OCI-LY7 (cell line): ENCODE measurements around the gene ACBD7. TPM values are rescaled to one million over a fixed set of nuclear protein-coding genes. Genes with fewer than 3 reads are reported as not detected.

Experiments used
- BruUV-seq: library from RNA; stranded (reverse); fragments of 400-500 nt; replicated peaks from 2 replicates; lab custom pipeline; 2021; lab: Mats Ljungman, UMichigan
- CTCF ChIA-PET: fragments of 300-600 bp; sonication (Branson Sonifier 250); formaldehyde crosslinking; loops from one replicate; lab custom pipeline; 2022; ENCODE audit warnings: antibody characterized with exemption; ENCODE audit not compliant: unreplicated experiment; lab: Charles Lee
- POLR2A ChIA-PET: fragments of 300-600 bp; sonication (Branson Sonifier 250); formaldehyde crosslinking; loops from one replicate; lab custom pipeline; 2022; ENCODE audit warnings: antibody characterized with exemption; lab: Charles Lee
- DNase-seq: peaks from one replicate; pipeline ENCODE4 v3.0.0-alpha.2; 2015; ENCODE audit warnings: low spot score
- H2AFZ ChIP-seq: fragments of 200-600 bp; sonication (generic), shearing (Covaris generic); 2 replicates; pipeline ENCODE4 v1.6.1; 2014; ENCODE audit warnings: mild to moderate bottlenecking, antibody characterized with exemption, low read length, moderate library complexity
- H3K27ac ChIP-seq: fragments of 200-600 bp; sonication (generic); 2 replicates; pipeline ENCODE4 v1.5.1; 2014; ENCODE audit warnings: mixed run types, low read depth, mild to moderate bottlenecking, moderate library complexity, low read length, inconsistent platforms; ENCODE audit not compliant: poor library complexity, severe bottlenecking
- H3K36me3 ChIP-seq: fragments of 200-600 bp; sonication (generic); 2 replicates; pipeline ENCODE4 v1.6.1; 2014; ENCODE audit warnings: mild to moderate bottlenecking, antibody characterized with exemption, low read length, moderate library complexity, mixed read lengths; ENCODE audit not compliant: insufficient read depth
- H3K4me1 ChIP-seq: fragments of 200-600 bp; sonication (generic); 2 replicates; pipeline ENCODE4 v1.5.1; 2014; ENCODE audit warnings: mild to moderate bottlenecking, low read length; ENCODE audit not compliant: insufficient read depth, poor library complexity, severe bottlenecking
- H3K4me2 ChIP-seq: fragments of 200-600 bp; sonication (generic); 2 replicates; pipeline ENCODE4 v1.6.1; 2014; ENCODE audit warnings: mild to moderate bottlenecking, low read length
- H3K4me3 ChIP-seq: fragments of 200-600 bp; sonication (generic); 2 replicates; pipeline ENCODE4 v1.5.1; 2014; ENCODE audit warnings: mild to moderate bottlenecking, low read depth, low read length; ENCODE audit not compliant: poor library complexity, severe bottlenecking
- H3K79me2 ChIP-seq: fragments of 200-600 bp; sonication (generic); 2 replicates; pipeline ENCODE4 v1.6.1; 2016; ENCODE audit warnings: low read depth, mild to moderate bottlenecking, low read length, moderate library complexity, mixed read lengths; ENCODE audit not compliant: insufficient read depth
- H3K9me2 ChIP-seq: fragments of 200-600 bp; sonication (generic); 2 replicates; pipeline ENCODE4 v1.6.1; 2016; ENCODE audit warnings: mild to moderate bottlenecking, low read length, mixed read lengths; ENCODE audit not compliant: insufficient read depth
- H3K9me3 ChIP-seq: fragments of 200-600 bp; sonication (generic); 2 replicates; pipeline ENCODE4 v1.6.1; 2014; ENCODE audit warnings: mild to moderate bottlenecking, mixed run types, low read length, mixed read lengths
- H4K20me1 ChIP-seq: fragments of 200-600 bp; sonication (generic); 2 replicates; pipeline ENCODE4 v1.6.1; 2014; ENCODE audit warnings: mild to moderate bottlenecking, antibody characterized with exemption, low read length, moderate library complexity, mixed read lengths; ENCODE audit not compliant: insufficient read depth
- EZH2phosphoT487 ChIP-seq: fragments of 200-600 bp; sonication (generic); IDR thresholded peaks from 2 replicates; pipeline ENCODE4 v1.6.1; 2018; ENCODE audit warnings: low read depth, borderline replicate concordance, mild to moderate bottlenecking, mixed run types, antibody characterized with exemption, low read length, moderate library complexity, mixed read lengths
- intact Hi-C: fragments of 100-400 bp; cut with micrococcal nuclease; formaldehyde crosslinking; loops from one replicate; pipeline ENCODE4 v1.10.0; 2022; ENCODE audit not compliant: unreplicated experiment
- total RNA-seq, 2 experiments: library from RNA; depleted of rRNA in 1 of 2; stranded (reverse); fragments of >200 nt in 1 of 2; shearing (Covaris generic) in 1 of 2; gene quantifications; 2 replicates each; pipeline ENCODE4 v1.2.3, GENCODE V29; 2014 to 2022
- TF ChIP-seq, protein P1 (sequence below): fragments of 200-600 bp; sonication (generic); conservative IDR thresholded peaks from 2 replicates; pipeline ENCODE4 v1.5.1; 2014; ENCODE audit warnings: mild to moderate bottlenecking, antibody characterized with exemption, low read length, moderate library complexity, mixed read lengths

Gene ACBD7
- total RNA-seq, 2 experiments from 2014 or later: 15.0 to 26.9 TPM

DNA sequence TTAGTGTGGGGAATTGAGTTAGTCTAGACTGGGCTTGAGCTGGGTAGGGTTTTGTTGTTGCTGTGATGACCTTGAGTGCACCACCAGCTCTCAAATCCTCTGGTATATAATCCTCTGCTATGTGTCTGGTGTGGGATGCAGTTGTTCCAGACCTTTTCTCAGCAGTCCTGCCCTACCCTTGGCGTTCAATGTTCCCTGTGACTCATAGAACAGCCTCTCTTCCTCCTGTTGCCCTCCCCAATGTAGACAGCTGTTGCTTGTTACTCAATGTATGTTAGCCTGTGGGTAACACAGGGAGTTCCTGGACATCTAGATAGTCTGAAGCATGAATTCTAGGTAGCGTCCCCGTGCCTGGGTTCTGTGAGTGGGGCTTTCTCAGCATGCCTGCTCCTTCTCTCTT lies 19.8 kb downstream of the ACBD7 start:
- no TSS peak for BruUV-seq
- Histone ChIP-seq H2AFZ (no peak overlapping the region), H4K20me1 (no peaks in the 10 kb centered on the region), H3K79me2 (no peaks in the 10 kb centered on the region), H3K27ac (no peak overlapping the region), H3K9me3 (no peaks in the 10 kb centered on the region; the same call in 1 of the 2 replicates), H3K4me2 (no peak overlapping the region), H3K4me1 (no peaks in the 10 kb centered on the region), H3K9me2 (no peaks in the 10 kb centered on the region), H3K36me3 (no peaks in the 10 kb centered on the region), H3K4me3 (no peak overlapping the region)
- no peak for DNase-seq
- intact Hi-C loops: no loop called here
- TF ChIP-seq, protein P1, sequence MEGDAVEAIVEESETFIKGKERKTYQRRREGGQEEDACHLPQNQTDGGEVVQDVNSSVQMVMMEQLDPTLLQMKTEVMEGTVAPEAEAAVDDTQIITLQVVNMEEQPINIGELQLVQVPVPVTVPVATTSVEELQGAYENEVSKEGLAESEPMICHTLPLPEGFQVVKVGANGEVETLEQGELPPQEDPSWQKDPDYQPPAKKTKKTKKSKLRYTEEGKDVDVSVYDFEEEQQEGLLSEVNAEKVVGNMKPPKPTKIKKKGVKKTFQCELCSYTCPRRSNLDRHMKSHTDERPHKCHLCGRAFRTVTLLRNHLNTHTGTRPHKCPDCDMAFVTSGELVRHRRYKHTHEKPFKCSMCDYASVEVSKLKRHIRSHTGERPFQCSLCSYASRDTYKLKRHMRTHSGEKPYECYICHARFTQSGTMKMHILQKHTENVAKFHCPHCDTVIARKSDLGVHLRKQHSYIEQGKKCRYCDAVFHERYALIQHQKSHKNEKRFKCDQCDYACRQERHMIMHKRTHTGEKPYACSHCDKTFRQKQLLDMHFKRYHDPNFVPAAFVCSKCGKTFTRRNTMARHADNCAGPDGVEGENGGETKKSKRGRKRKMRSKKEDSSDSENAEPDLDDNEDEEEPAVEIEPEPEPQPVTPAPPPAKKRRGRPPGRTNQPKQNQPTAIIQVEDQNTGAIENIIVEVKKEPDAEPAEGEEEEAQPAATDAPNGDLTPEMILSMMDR: no peak
- TF ChIP-seq EZH2phosphoT487: no peak
- ChIA-PET CTCF (no interaction called here), POLR2A (no interaction called here)

GRCh38 chr10:15067154-15067553 lies 21.4 kb downstream of the ACBD7 start:
- intact Hi-C loops: no loop called here
- DNase-seq: no peak
- BruUV-seq: no TSS peak
- no peaks in the 10 kb centered on the region for H4K20me1 ChIP-seq
- no peaks in the 10 kb centered on the region for H3K4me1 ChIP-seq
- CTCF ChIA-PET: no interaction called here
- no peak for TF ChIP-seq EZH2phosphoT487
- H2AFZ ChIP-seq: no peak overlapping the region
- H3K9me2 ChIP-seq: no peaks in the 10 kb centered on the region
- no peaks in the 10 kb centered on the region for H3K9me3 ChIP-seq
- no peak overlapping the region for H3K4me2 ChIP-seq
- POLR2A ChIA-PET: interaction anchor here (0.7 kb wide), 1 partner anchor 319 kb away, joined by 3 read pairs; no protein-coding TSS in a partner anchor
- H3K79me2 ChIP-seq: no peaks in the 10 kb centered on the region
- no peak overlapping the region for H3K27ac ChIP-seq
- no peak overlapping the region for H3K4me3 ChIP-seq
- no peaks in the 10 kb centered on the region for H3K36me3 ChIP-seq

DNA sequence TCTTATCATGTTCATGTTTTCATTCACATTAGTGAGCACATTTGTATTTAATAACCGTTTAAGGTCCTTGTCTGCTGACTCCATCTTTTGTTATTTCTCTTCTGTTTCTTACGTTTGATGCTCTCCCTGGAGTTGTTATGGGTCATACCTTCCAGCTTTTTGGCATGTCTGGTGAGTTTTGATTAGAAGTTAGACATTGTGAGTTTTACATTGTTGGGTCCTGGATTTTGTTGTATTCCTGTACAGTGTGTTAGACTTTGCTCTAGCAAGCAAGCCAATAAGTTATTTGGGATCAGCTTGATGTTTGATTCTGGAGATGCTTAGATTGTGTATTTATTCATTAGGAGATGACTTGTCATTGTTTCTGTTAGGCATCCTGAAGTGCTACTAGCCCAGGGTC lies 27.9 kb downstream of the ACBD7 start:
- H3K36me3 ChIP-seq: no peaks in the 10 kb centered on the region
- intact Hi-C loops: no loop called here
- CTCF ChIA-PET: no interaction called here

More for the DNA sequence above, 27.9 kb downstream of the ACBD7 start:
- Histone ChIP-seq H4K20me1 (no peaks in the 10 kb centered on the region), H3K79me2 (no peaks in the 10 kb centered on the region), H3K4me2 (no peak overlapping the region), H3K9me3 (no peaks in the 10 kb centered on the region), H3K27ac (no peak overlapping the region), H3K4me1 (no peaks in the 10 kb centered on the region), H3K4me3 (no peak overlapping the region), H2AFZ (no peak overlapping the region), H3K9me2 (no peaks in the 10 kb centered on the region)
- TF ChIP-seq, protein P1: no peak
- TF ChIP-seq EZH2phosphoT487: no peak
- no TSS peak for BruUV-seq
- POLR2A ChIA-PET: no interaction called here
- DNase-seq: no peak
